Adrenal gland (tissue), 12 donors: ENCODE data around the gene TAAR1. TPM values are rescaled to one million over a fixed set of nuclear protein-coding genes. Genes with fewer than 3 reads are reported as not detected.

ENCODE experiments used
- DNase-seq, 7 donors: peaks; one replicate each; pipeline ENCODE4 v3.0.0-alpha.2; 2019 to 2020
- H3K27ac ChIP-seq, 5 donors: fragments of 200-600 bp; sonication (generic) in 4 of 5; 1 replicate in 3 of 5; 2 replicates in 2 of 5; pipeline versions ENCODE4 v1.5.1 to v1.8.0; 2016 to 2020; ENCODE audit warnings: mild to moderate bottlenecking in 1 of 5
- H3K27me3 ChIP-seq: fragments of 200-600 bp; 2 replicates; pipeline ENCODE4 v1.8.0; 2021
- H3K36me3 ChIP-seq, 2 donors: fragments of 200-600 bp; replicated peaks in 1 of 2; 1 replicate in 1 of 2; 2 replicates in 1 of 2; pipeline versions ENCODE4 v1.5.1 to v1.8.0; 2018 to 2022
- H3K4me1 ChIP-seq, 2 donors: fragments of 200-600 bp; replicated peaks in 1 of 2; 1 replicate in 1 of 2; 2 replicates in 1 of 2; pipeline versions ENCODE4 v1.5.1 to v1.8.0; 2018 to 2021
- H3K4me3 ChIP-seq, 4 donors: fragments of 200-600 bp; sonication (generic) in 3 of 4; one replicate each; pipeline ENCODE4 v1.5.1; 2016 to 2018
- H3K9me3 ChIP-seq, 3 donors: fragments of 200-600 bp; sonication (generic) in 1 of 3; replicated peaks in 1 of 3; 1 replicate in 2 of 3; 2 replicates in 1 of 3; pipeline versions ENCODE4 v1.5.1 to v1.8.0; 2016 to 2021
- CTCF ChIP-seq, 6 experiments: fragments of 450-650 bp in 4 of 6; fragments of 200-600 bp in 2 of 6; sonication (generic) in 1 of 6; IDR thresholded peaks; 1 replicate in 5 of 6; 2 replicates in 1 of 6; pipeline versions ENCODE4 v1.5.1 to v1.8.0; 2016 to 2021; ENCODE audit warnings: antibody characterized with exemption in 6 of 6, mild to moderate bottlenecking in 2 of 6, moderate library complexity in 1 of 6
- POLR2A ChIP-seq, 2 donors: fragments of 450-650 bp; IDR thresholded peaks; one replicate each; pipeline ENCODE4 v1.6.1; 2017; ENCODE audit warnings: antibody characterized with exemption in 2 of 2, mild to moderate bottlenecking in 2 of 2, moderate library complexity in 1 of 2
- WGBS, 4 donors: extraction: QIAGEN DNeasy Blood & Tissue Kit in 2 of 4; methylation state at CpG; one replicate each; pipeline versions ENCODE4 v1.1.5 to v1.1.7; 2013 to 2017; 5-methylcytosine and 5-hydroxymethylcytosine counted together
- intact Hi-C, 2 donors: fragments of 100-400 bp; cut with DNase I; formaldehyde crosslinking; loops; one replicate each; pipeline versions ENCODE4 v1.14.1 to v1.15.0; 2022 to 2023
- polyA plus RNA-seq, 3 donors: library from polyadenylated mRNA; stranded (reverse); fragments of 200-250 nt in 2 of 3; fragments of 350-450 nt in 1 of 3; fragmentation: Illumina TruSeq in 1 of 3; extraction: RNeasy Lipid Tissue Mini Kit (QIAGEN cat#74804) in 1 of 3; gene quantifications; one replicate each; pipeline ENCODE4 v1.2.3, GENCODE V29; 2013 to 2014
- total RNA-seq, 9 donors: library from RNA; depleted of rRNA in 4 of 9; stranded (reverse); fragments of >200 nt in 4 of 9; fragments of 120-200 nt in 1 of 9; fragmentation: NEBNext Ultra II Directional in 1 of 9; extraction: Animal tissue kit (Norgen Biotek cat#: 25700) in 1 of 9; gene quantifications; one replicate each; pipeline versions ENCODE4 v1.1.0 to v1.2.4, GENCODE V29; 2013 to 2023
- donor health status: healthy with polysubstance abuse.
- donor health status: Bipolar disorder and iron deficiency.
- donor health status: DM: yes; HTN: yes; CAD: no.
- donor health status: DM: no; HTN: no; CAD: no.
- donor health status: DM: no; HTN: no; CAD: no.
- donor health status: DM: yes; HTN: yes; CAD: no.

The TAAR1 gene
- total and polyA plus RNA-seq, 12 donors = not detected

GRCh38 chr6:132614554-132614953 lies 44.4 kb downstream of the TAAR1 start:
- no peaks in the 10 kb centered on the region for H3K4me1 ChIP-seq
- H3K27me3 ChIP-seq = no peaks in the 10 kb centered on the region
- TF ChIP-seq CTCF (IDR thresholded peaks at IDR 0.05) (no peak), POLR2A (IDR thresholded peaks at IDR 0.05) (no peak)
- WGBS, 4 donors = 81 to 83% (median 81%) methylated on average over 6 to 7 of the region's 7 CpGs
- intact Hi-C loops = no loop called here
- no peak overlapping the region for H3K4me3 ChIP-seq
- DNase-seq = no peak
- peaks cover 0 to 7% (median 0%) of the 10 kb centered on the region in 3 donors for H3K9me3 ChIP-seq
- H3K36me3 ChIP-seq = no peaks in the 10 kb centered on the region
- H3K27ac ChIP-seq = no peak overlapping the region

GRCh38 chr6:132612449-132613108 lies 46.4 kb downstream of the TAAR1 start:
- no peaks in the 10 kb centered on the region for H3K36me3 ChIP-seq
- H3K4me1 ChIP-seq = no peaks in the 10 kb centered on the region
- no peak overlapping the region for H3K27ac ChIP-seq
- peaks cover 0 to 7% (median 0%) of the 10 kb centered on the region in 3 donors for H3K9me3 ChIP-seq
- no peak for TF ChIP-seq POLR2A (IDR thresholded peaks at IDR 0.05)
- TF ChIP-seq CTCF (IDR thresholded peaks at IDR 0.05) = no peak
- WGBS, 4 donors = 44 to 67% (median 61%) methylated on average over 4 of the region's 4 CpGs
- intact Hi-C loops = no loop called here
- H3K27me3 ChIP-seq = no peaks in the 10 kb centered on the region
- DNase-seq = no peak
- no peak overlapping the region for H3K4me3 ChIP-seq

DNA sequence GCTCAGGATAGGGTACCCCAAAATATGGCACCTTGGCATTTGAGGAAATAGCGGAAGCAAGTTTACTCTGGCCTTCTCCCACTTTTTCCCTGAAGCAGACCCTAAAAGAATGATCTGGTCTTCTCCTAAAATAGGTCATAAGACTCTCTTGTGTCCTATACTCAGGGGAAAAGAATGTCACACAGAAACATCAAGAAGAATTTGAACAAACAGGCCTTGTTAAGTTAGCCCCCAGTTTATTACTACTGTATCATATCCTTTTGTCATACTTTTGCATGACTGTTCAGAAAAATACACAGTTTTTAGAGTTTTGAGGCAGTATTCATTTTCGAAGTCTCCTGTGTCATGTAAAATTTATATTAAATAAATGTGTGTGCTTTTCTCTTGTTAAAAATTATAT lies 47.4 kb downstream of the TAAR1 start:
- Histone ChIP-seq H3K27me3 (no peaks in the 10 kb centered on the region), H3K36me3 (no peaks in the 10 kb centered on the region), H3K4me1 (no peaks in the 10 kb centered on the region), H3K27ac (no peak overlapping the region), H3K9me3 (peaks cover 0 to 7% (median 0%) of the 10 kb centered on the region in 3 donors), H3K4me3 (no peak overlapping the region)
- DNase-seq = no peak
- no peak for TF ChIP-seq CTCF (IDR thresholded peaks at IDR 0.05)
- WGBS, 4 donors = 69 to 87% (median 81%) methylated on average over 2 of the region's 2 CpGs
- intact Hi-C loops = no loop called here

DNA sequence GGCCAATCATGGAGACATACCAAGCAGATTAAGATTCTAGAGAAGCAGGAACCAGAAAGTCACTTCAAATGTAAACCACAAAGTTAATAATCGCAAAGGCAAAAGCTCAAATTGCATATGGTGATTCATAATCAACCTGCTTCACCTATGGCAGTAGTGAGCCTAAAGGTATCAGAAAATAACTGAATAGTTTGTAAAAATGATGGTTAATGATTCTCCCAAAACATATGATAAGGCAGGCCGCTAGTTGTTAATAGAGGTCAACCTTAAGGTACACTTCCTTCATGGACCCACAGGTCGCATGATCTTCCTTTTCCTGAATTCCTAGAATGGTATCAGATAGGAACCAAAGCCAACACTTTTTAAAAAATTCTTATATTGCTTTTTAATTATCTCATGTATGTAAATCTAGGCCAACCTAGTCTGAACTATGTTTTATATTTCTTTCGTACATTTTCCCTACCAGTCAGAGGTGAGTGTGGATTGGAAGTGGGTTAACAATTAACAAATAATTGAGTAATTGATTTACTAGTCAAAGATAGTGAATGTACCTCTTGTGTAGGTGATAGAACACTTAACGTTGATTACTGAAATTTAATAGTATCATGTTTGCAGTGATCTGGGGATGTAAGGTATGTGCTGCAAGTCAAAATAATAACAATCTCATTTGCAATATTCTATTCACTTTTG lies 51.3 kb downstream of the TAAR1 start:
- H3K4me1 ChIP-seq = no peaks in the 10 kb centered on the region
- no peak overlapping the region for H3K4me3 ChIP-seq
- H3K27me3 ChIP-seq = no peaks in the 10 kb centered on the region
- 81 to 85% (median 82%) methylated on average over 5 of the region's 5 CpGs for WGBS, 4 donors
- TF ChIP-seq CTCF (IDR thresholded peaks at IDR 0.05) (no peak), POLR2A (IDR thresholded peaks at IDR 0.05) (no peak)
- no peaks in the 10 kb centered on the region for H3K9me3 ChIP-seq
- no peak for DNase-seq
- intact Hi-C loops = no loop called here
- H3K27ac ChIP-seq = no peak overlapping the region
- no peaks in the 10 kb centered on the region for H3K36me3 ChIP-seq
